ENCODE data around the gene RAB34. TPM values are rescaled to one million over a fixed set of nuclear protein-coding genes. Genes with fewer than 3 reads are reported as not detected.
"Not testable (repeated sequence)": the region's sequence is repeated elsewhere in the genome, so short reads cannot be mapped to it uniquely, and the experiment has no call there.

RAB34 gene
- total and polyA plus RNA-seq, 10 donors: 31.4 to 111 (median 53.0) TPM

DNA sequence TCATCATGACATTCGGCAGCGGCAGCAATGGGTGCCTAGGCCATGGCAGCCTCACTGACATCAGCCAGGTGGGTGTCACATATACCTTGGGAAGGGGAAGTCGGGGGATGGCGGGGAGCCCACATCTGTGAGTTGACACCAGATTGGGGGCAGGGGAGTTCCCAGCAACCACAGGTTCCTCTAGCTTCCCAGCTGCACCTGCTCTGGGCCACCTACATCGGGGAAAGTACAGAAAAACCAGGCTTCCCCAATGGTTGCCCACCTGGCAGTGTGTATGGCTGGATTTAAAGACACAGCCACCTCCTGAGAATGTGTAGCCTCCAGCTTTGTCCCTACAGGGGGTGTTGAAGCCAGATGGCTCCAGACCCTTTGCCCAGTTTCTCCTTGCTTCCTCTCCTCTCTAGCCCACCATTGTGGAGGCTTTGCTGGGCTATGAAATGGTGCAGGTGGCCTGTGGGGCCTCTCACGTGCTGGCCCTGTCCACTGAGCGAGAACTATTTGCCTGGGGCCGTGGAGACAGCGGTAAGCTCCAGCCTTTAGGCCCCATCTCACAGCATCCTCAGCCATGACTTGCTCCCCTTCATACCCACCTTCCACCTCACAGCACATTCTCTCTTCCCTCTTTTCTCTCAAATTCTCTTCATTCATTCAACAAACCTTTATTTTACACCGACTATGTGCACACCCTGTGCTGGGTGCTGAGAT, 21.2 kb upstream of the RAB34 start:
- peak; percentile 5 to 76 (median 54) for TF ChIP-seq POLR2AphosphoS5 (IDR thresholded peaks at IDR 0.05)
- TF ChIP-seq, protein P1, sequence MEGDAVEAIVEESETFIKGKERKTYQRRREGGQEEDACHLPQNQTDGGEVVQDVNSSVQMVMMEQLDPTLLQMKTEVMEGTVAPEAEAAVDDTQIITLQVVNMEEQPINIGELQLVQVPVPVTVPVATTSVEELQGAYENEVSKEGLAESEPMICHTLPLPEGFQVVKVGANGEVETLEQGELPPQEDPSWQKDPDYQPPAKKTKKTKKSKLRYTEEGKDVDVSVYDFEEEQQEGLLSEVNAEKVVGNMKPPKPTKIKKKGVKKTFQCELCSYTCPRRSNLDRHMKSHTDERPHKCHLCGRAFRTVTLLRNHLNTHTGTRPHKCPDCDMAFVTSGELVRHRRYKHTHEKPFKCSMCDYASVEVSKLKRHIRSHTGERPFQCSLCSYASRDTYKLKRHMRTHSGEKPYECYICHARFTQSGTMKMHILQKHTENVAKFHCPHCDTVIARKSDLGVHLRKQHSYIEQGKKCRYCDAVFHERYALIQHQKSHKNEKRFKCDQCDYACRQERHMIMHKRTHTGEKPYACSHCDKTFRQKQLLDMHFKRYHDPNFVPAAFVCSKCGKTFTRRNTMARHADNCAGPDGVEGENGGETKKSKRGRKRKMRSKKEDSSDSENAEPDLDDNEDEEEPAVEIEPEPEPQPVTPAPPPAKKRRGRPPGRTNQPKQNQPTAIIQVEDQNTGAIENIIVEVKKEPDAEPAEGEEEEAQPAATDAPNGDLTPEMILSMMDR (IDR thresholded peaks at IDR 0.05 in 8 of 11, conservative IDR thresholded peaks at IDR 0.05 in 3 of 11): no peak
- DNase-seq: peak; percentile 83
- Histone ChIP-seq H3K36me3 (peaks cover 0 to 26% (median 2%) of the 10 kb centered on the region in 6 donors), H3K4me1 (peaks cover 9 to 81% (median 54%) of the 10 kb centered on the region in 6 donors), H3K27ac (peak overlapping the region in 7 of 8 donors; percentile 0 to 96 (median 66)), H3K4me3 (peak overlapping the region in 1 of 8 donors; percentile 4), H3K9me3 (no peaks in the 10 kb centered on the region), H3K27me3 (replicated peaks in 1 of 7) (no peaks in the 10 kb centered on the region)
- intact Hi-C loops (cut with DNase I; ENCODE audit: low total_unique reads): no loop called here
- WGBS, 5 donors: 45 to 68% (median 64%) methylated on average over 9 to 10 of the region's 10 CpGs

DNA sequence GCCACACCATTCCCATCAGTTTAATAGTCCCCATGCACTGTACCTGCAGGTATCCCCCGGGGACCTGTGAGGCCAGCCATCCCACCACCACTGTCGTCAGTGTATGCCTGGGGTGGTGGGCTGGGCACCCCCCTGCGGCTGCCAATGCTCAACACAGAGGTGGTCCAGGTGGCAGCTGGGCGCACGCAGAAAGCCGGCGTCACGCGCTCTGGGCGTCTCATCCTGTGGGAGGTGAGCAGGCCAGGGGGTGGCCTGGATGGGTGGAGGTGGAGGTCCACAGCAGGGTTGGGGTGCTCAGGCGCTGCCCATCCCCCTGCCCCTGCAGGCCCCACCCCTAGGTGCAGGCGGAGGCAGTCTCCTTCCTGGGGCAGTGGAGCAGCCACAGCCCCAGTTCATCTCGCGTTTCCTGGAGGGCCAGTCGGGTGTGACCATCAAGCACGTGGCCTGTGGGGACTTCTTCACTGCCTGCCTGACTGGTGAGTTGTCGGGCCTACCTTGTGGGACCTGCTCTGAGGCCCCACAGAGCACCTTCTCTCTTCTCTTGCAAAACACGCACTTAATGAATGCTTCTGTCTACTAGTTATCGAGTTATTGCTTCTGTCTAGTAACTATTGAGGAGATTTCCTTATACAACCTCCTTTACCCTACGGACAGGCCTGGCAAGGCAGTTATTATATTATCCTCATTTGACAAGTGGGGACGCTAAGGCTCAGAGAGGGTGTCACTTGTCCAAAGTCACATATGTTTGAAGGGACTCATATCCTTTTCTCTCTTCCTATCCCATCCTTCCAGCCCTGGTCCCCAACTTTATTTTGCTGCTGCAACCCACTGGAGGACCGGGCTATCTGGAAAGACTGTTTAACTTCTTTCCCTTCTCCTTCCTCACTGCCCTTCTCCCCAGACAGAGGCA, 20.4 kb upstream of the RAB34 start:
- Histone ChIP-seq H3K9me3 (no peaks in the 10 kb centered on the region), H3K27me3 (replicated peaks in 1 of 7) (no peaks in the 10 kb centered on the region), H3K4me1 (peaks cover 9 to 78% (median 47%) of the 10 kb centered on the region in 6 donors), H3K4me3 (peak overlapping the region in 1 of 8 donors; percentile 49), H3K27ac (peak overlapping the region; percentile 26 to 96 (median 66)), H3K36me3 (peaks cover 0 to 26% (median 2%) of the 10 kb centered on the region in 6 donors)
- peak; percentile 94 for DNase-seq
- 66 to 81% (median 71%) methylated on average over 18 to 22 of the region's 22 CpGs for WGBS, 5 donors
- TF ChIP-seq POLR2A (IDR thresholded peaks at IDR 0.05) (no peak), POLR2AphosphoS5 (IDR thresholded peaks at IDR 0.05) (peak; percentile 58 to 83 (median 77))
- TF ChIP-seq, protein P1 (IDR thresholded peaks at IDR 0.05 in 8 of 11, conservative IDR thresholded peaks at IDR 0.05 in 3 of 11): peak in 1 of 11 experiments; percentile 6
- intact Hi-C loops (cut with DNase I; ENCODE audit: low total_unique reads): no loop called here

DNA sequence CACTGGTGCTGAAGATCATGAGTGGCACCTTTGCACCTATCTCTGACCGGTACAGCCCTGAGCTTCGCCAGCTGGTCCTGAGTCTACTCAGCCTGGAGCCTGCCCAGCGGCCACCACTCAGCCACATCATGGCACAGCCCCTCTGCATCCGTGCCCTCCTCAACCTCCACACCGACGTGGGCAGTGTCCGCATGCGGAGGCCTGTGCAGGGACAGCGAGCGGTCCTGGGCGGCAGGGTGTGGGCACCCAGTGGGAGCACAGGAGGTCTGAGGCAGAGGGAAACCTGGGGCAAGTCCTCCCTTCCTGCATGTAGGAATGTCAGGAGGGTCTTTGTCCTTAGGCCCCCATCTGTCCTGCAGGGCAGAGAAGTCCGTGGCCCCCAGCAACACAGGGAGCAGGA, 19.6 kb upstream of the RAB34 start:
- Histone ChIP-seq H3K9me3 (no peaks in the 10 kb centered on the region), H3K4me1 (peaks cover 9 to 70% (median 40%) of the 10 kb centered on the region in 6 donors), H3K36me3 (peaks cover 0 to 26% (median 2%) of the 10 kb centered on the region in 6 donors), H3K27me3 (replicated peaks in 1 of 7) (no peaks in the 10 kb centered on the region), H3K27ac (peak overlapping the region in 5 of 8 donors; percentile 26 to 96 (median 83)), H3K4me3 (peak overlapping the region in 1 of 8 donors; percentile 49)
- 93 to 98% (median 96%) methylated on average over 7 to 12 of the region's 12 CpGs for WGBS, 5 donors
- intact Hi-C loops (cut with DNase I; ENCODE audit: low total_unique reads): no loop called here
- TF ChIP-seq, protein P1 (IDR thresholded peaks at IDR 0.05 in 8 of 11, conservative IDR thresholded peaks at IDR 0.05 in 3 of 11): no peak
- no peak for TF ChIP-seq POLR2A (IDR thresholded peaks at IDR 0.05)
- no peak for TF ChIP-seq POLR2AphosphoS5 (IDR thresholded peaks at IDR 0.05)
- no peak for DNase-seq

DNA sequence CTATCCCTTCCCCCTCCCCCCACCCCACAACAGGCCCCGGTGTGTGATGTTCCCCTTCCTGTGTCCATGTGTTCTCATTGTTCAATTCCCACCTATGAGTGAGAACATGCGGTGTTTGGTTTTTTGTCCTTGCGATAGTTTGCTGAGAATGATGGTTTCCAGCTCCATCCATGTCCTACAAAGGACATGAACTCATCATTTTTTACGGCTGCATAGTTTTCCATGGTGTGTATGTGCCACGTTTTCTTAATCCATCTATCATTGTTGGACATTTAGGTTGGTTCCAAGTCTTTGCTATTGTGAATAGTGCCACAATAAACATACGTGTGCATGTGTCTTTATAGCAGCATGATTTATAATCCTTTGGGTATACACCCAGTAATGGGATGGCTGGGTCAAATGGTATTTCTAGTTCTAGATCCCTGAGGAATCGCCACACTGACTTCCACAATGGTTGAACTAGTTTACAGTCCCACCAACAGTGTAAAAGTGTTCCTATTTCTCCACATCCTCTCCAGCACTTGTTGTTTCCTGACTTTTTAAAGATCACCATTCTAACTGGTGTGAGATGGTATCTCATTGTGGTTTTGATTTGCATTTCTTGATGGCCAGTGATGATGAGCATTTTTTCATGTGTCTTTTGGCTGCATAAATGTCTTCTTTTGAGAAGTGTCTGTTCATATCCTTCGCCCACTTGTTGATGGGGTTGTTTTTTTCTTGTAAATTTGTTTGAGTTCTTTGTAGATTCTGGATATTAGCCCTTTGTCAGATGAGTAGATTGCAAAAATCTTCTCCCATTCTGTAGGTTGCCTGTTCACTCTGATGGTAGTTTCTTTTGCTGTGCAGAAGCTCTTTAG, 18.5 kb upstream of the RAB34 start:
- H3K27ac ChIP-seq; DNase-seq; H3K27me3 ChIP-seq (replicated peaks in 1 of 7); H3K4me3 ChIP-seq; H3K9me3 ChIP-seq; intact Hi-C loops (cut with DNase I; ENCODE audit: low total_unique reads): not testable (repeated sequence)
- Histone ChIP-seq H3K4me1 (peaks cover 6 to 59% (median 28%) of the 10 kb centered on the region in 6 donors), H3K36me3 (peaks cover 0 to 26% (median 2%) of the 10 kb centered on the region in 6 donors)
- 91 to 99% (median 92%) methylated on average over 5 to 8 of the region's 8 CpGs for WGBS, 5 donors
